ENCODE data around the gene AFF3. TPM values are rescaled to one million over a fixed set of nuclear protein-coding genes. Genes with fewer than 3 reads are reported as not detected.
A peak's percentile ranks its signal among the peaks of the same experiment; 100 is the strongest.

AFF3 gene
- total RNA-seq, 4 donors from 2014 or later: 3.1 to 5.0 (median 3.7) TPM

- Histone ChIP-seq H3K4me3 (no peak overlapping the region), H3K36me3 (no peaks in the 10 kb centered on the region), H3K27ac (peak overlapping the region; percentile 4), H3K9me3 (no peaks in the 10 kb centered on the region), H3K27me3 (no peaks in the 10 kb centered on the region), H3K4me1 (peaks cover 31% of the 10 kb centered on the region)
- no peak for DNase-seq (ENCODE audit: low spot score in 2 of 2)
- 74% methylated on average over 14 of the region's 14 CpGs for WGBS
- TF ChIP-seq EP300 (IDR thresholded peaks at IDR 0.05): no peak
- no peak for TF ChIP-seq POLR2A (IDR thresholded peaks at IDR 0.05)
- no peak for TF ChIP-seq CTCF (IDR thresholded peaks at IDR 0.05)
- no peak for TF ChIP-seq POLR2AphosphoS5 (IDR thresholded peaks at IDR 0.05)
These were observed 441.6 kb downstream of the AFF3 start for GRCh38 chr2:99700482-99701398.

GRCh38 chr2:99698896-99699295 is 443.5 kb downstream of the AFF3 start:
- Histone ChIP-seq H3K9me3 (no peaks in the 10 kb centered on the region), H3K4me1 (peaks cover 27% of the 10 kb centered on the region), H3K27me3 (no peaks in the 10 kb centered on the region), H3K27ac (no peak overlapping the region), H3K36me3 (no peaks in the 10 kb centered on the region), H3K4me3 (no peak overlapping the region)
- WGBS: 76% methylated on average over 2 of the region's 2 CpGs
- DNase-seq (ENCODE audit: low spot score in 2 of 2): no peak
- TF ChIP-seq POLR2A (IDR thresholded peaks at IDR 0.05) (no peak), POLR2AphosphoS5 (IDR thresholded peaks at IDR 0.05) (no peak), EP300 (IDR thresholded peaks at IDR 0.05) (no peak), CTCF (IDR thresholded peaks at IDR 0.05) (no peak)

- no peak for TF ChIP-seq POLR2A (IDR thresholded peaks at IDR 0.05)
- no peak for TF ChIP-seq POLR2AphosphoS5 (IDR thresholded peaks at IDR 0.05)
- no peak for TF ChIP-seq CTCF (IDR thresholded peaks at IDR 0.05)
- Histone ChIP-seq H3K36me3 (no peaks in the 10 kb centered on the region), H3K27ac (no peak overlapping the region), H3K27me3 (no peaks in the 10 kb centered on the region), H3K4me1 (peaks cover 27% of the 10 kb centered on the region), H3K9me3 (no peaks in the 10 kb centered on the region), H3K4me3 (no peak overlapping the region)
- no peak for DNase-seq (ENCODE audit: low spot score in 2 of 2)
These were observed 444.4 kb downstream of the AFF3 start for GRCh38 chr2:99697811-99698568.

- DNase-seq (ENCODE audit: low spot score in 2 of 2): no peak
- Histone ChIP-seq H3K4me3 (no peak overlapping the region), H3K27ac (no peak overlapping the region), H3K4me1 (peaks cover 34% of the 10 kb centered on the region), H3K9me3 (no peaks in the 10 kb centered on the region), H3K27me3 (no peaks in the 10 kb centered on the region), H3K36me3 (no peaks in the 10 kb centered on the region)
- TF ChIP-seq POLR2AphosphoS5 (IDR thresholded peaks at IDR 0.05): no peak
- no peak for TF ChIP-seq POLR2A (IDR thresholded peaks at IDR 0.05)
- no peak for TF ChIP-seq EP300 (IDR thresholded peaks at IDR 0.05)
- no peak for TF ChIP-seq CTCF (IDR thresholded peaks at IDR 0.05)
These were observed 446.5 kb downstream of the AFF3 start for GRCh38 chr2:99695944-99696253.
